ENCODE data around the gene WASF3.

Gene WASF3

GRCh38 chr13:26548205-26548765, 9.2 kb upstream of the WASF3 start:
- no peak for DNase-seq

GRCh38 chr13:26549713-26550112, 7.8 kb upstream of the WASF3 start:
- DNase-seq: no peak

- no peak for DNase-seq
These were observed 6.1 kb upstream of the WASF3 start for GRCh38 chr13:26551255-26551860.

GRCh38 chr13:26555413-26555812, 2.1 kb upstream of the WASF3 start:
- DNase-seq: no peak

- DNase-seq: peak; percentile 80
These were observed 461 bp upstream of the WASF3 start for GRCh38 chr13:26557051-26557392.

GRCh38 chr13:26558074-26558805, 757 bp downstream of the WASF3 start:
- DNase-seq: peak; percentile 20

- no peak for DNase-seq
These were observed 1.5 kb downstream of the WASF3 start for GRCh38 chr13:26558987-26559386.

- no peak for DNase-seq
These were observed 3.0 kb downstream of the WASF3 start for GRCh38 chr13:26560456-26560855.

GRCh38 chr13:26561067-26561466, 3.6 kb downstream of the WASF3 start:
- DNase-seq: no peak

GRCh38 chr13:26561651-26562511, 4.4 kb downstream of the WASF3 start:
- DNase-seq: peak; percentile 24

- DNase-seq: no peak
These were observed 5.0 kb downstream of the WASF3 start for GRCh38 chr13:26562512-26562890.

- DNase-seq: no peak
These were observed 6.2 kb downstream of the WASF3 start for GRCh38 chr13:26563713-26564112.

GRCh38 chr13:26568132-26568815, 10.8 kb downstream of the WASF3 start:
- no peak for DNase-seq

GRCh38 chr13:26571518-26571917, 14.0 kb downstream of the WASF3 start:
- DNase-seq: no peak

- no peak for DNase-seq
These were observed 17.8 kb downstream of the WASF3 start for GRCh38 chr13:26575244-26575643.

- DNase-seq: no peak
These were observed 22.1 kb downstream of the WASF3 start for GRCh38 chr13:26579580-26579979.

GRCh38 chr13:26583662-26584061, 26.2 kb downstream of the WASF3 start:
- DNase-seq: no peak

GRCh38 chr13:26584713-26585112, 27.2 kb downstream of the WASF3 start:
- DNase-seq: no peak

GRCh38 chr13:26585136-26585535, 27.7 kb downstream of the WASF3 start:
- DNase-seq: no peak

- no peak for DNase-seq
These were observed 29.8 kb downstream of the WASF3 start for GRCh38 chr13:26587251-26587650.

- no peak for DNase-seq
These were observed 31.7 kb downstream of the WASF3 start for GRCh38 chr13:26589226-26589625.

- peak; percentile 8 for DNase-seq
These were observed 32.3 kb downstream of the WASF3 start for GRCh38 chr13:26589754-26590153.

GRCh38 chr13:26590379-26590778, 32.9 kb downstream of the WASF3 start:
- no peak for DNase-seq
